COLO829 (cell line): ENCODE results near the gene AGPAT4.
A peak's percentile ranks its signal among the peaks of the same experiment; 100 is the strongest.

ENCODE experiments used
- DNase-seq: peaks from one replicate; pipeline ENCODE4 v3.0.0; 2012; ENCODE audit warnings: low spot score

AGPAT4 gene

GRCh38 chr6:161254464-161255253 lies 19.2 kb downstream of the AGPAT4 start:
- DNase-seq, result no peak

DNA sequence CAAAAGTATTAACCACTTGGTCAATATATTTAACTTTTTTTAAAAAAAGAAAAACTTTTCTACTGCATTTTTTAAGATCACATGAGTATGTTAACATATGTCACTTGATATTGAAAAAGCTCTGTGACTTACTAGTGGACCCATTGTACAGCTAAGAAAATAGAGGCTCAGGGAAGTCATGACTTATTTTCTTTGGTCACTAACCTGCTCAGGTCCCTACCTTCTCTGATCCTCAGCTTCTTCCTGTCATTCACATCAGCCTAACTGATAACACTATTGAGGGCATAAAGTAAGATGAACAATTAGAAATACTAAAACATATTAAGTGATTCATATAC lies 19.8 kb downstream of the AGPAT4 start:
- DNase-seq, result no peak

DNA sequence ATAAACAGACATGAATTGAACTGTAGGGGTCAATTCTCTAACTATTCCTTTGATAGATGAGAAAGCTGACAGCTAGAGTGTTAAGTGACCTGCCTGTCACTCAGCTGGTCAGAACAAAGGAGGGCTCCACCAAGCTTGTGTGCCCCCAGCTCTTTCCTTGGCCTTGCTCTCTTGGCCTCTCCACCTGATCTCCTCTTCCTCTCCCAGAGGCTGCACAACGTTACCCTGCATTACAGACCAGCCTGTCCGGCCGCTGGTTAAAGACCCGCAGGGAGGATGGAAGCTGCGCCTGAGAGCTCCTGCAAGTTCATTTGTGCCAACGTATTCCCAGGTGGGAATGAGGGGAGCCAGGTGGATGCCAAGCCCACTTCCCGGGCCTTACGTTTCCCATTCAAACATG lies 22.5 kb downstream of the AGPAT4 start:
- DNase-seq, result no peak

DNA sequence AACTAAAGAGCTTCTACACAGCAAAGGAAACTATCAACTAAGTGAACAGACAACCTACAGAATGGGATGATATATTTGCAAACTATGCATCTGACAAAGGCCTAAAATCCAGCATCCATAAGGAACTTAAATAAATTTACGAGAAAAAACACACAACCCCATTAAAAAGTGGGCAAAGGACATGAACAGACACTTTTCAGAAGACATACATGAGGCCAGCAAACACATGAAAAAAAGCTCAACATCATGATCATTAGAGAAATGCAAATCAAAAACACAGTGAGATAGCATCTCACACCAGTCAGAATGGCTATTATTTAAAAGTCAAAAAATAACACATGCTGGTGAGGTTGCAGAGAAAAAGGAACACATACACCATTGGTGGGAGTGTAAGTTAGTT lies 24.5 kb downstream of the AGPAT4 start:
- DNase-seq, result no peak

- DNase-seq, result no peak
These were observed 27.1 kb downstream of the AGPAT4 start for GRCh38 chr6:161246725-161247124.

GRCh38 chr6:161245363-161245762 lies 28.5 kb downstream of the AGPAT4 start:
- no peak for DNase-seq

GRCh38 chr6:161244725-161245124 lies 29.1 kb downstream of the AGPAT4 start:
- no peak for DNase-seq

DNA sequence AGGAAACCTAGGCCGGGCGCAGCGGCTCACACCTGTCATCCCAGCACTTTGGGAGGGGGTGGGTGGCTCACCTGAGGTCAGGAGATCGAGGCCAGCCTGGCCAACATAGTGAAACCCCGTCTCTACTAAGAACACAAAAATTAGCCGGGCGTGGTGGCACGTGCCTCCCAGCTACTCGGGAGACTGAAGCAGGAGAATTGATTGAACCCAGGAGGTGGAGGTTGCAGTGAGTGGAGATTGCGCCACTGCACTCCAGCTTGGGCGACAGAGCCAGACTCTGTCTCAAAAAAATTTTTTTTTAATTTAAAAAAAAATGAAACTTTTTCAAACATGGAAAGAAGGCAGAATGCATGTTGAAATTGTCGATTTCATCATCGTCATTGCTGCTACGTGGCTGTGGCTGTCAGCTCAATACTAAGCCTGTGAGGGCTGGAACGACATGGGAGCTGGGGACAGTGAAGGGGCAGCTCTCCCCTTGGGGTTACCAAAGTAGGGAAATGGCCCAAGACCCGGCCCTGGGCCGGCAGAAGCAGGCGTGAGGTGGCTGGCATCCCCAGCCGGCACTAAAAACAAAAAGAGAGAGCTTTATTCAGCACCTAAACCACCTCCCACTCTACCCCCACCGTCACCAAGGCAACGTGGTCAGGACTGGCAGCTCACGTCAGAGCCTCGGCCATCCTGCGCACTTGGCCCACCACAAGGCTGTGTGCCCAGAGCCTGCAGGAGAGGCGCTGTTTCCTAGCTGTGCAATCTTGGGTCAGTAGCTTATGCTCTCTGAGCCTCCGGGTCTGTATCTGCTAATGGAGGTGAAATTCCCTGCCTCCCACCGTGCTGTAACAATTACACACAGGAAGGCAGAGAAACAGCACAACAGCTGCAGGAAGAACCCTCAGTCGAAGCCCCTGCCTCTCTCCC lies 30.8 kb downstream of the AGPAT4 start:
- no peak for DNase-seq

DNA sequence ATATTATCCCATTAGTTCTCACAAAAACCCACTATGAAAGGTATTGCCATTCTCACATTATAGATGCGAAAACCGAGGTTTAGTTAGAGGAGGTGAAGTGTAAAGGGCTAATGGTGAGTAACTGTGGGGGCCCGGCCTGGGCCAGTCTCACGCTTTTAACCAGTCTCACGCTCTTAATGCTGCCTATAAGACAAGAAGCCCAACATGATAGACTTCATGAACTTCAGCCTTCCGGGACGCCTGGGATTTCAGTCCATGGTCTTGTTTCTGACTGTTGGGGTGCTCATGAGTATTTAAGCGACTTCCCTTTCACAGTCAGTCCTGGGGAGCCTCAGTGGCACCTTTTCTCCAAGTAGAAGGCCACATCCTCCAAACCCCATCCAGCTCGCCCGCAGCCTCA lies 31.7 kb downstream of the AGPAT4 start:
- no peak for DNase-seq

- DNase-seq, result no peak
These were observed 34.9 kb downstream of the AGPAT4 start for GRCh38 chr6:161239001-161239400.

GRCh38 chr6:161238500-161238899 lies 35.4 kb downstream of the AGPAT4 start:
- no peak for DNase-seq

DNA sequence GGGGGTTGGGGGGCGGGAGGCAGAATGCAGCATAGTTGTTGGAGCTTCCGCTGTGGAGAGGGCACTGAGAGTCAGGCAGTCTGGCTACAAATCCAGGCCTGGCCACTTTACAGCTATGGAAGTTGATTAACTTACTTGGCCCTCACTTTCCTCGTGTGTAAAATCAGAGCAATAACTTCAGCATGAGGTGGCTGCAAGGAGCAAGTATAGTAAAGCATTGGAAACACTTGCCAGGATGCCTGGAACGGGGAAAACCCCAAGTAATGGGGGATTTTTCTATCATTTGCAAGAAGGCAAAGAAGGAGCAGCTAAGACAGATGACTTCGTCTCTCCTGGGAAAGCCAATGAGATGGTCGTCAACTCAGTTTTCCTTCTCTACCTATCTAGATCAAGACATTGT lies 35.8 kb downstream of the AGPAT4 start:
- DNase-seq, result no peak

- no peak for DNase-seq
These were observed 36.7 kb downstream of the AGPAT4 start for GRCh38 chr6:161237176-161237575.

GRCh38 chr6:161235776-161236633 lies 37.9 kb downstream of the AGPAT4 start:
- no peak for DNase-seq

DNA sequence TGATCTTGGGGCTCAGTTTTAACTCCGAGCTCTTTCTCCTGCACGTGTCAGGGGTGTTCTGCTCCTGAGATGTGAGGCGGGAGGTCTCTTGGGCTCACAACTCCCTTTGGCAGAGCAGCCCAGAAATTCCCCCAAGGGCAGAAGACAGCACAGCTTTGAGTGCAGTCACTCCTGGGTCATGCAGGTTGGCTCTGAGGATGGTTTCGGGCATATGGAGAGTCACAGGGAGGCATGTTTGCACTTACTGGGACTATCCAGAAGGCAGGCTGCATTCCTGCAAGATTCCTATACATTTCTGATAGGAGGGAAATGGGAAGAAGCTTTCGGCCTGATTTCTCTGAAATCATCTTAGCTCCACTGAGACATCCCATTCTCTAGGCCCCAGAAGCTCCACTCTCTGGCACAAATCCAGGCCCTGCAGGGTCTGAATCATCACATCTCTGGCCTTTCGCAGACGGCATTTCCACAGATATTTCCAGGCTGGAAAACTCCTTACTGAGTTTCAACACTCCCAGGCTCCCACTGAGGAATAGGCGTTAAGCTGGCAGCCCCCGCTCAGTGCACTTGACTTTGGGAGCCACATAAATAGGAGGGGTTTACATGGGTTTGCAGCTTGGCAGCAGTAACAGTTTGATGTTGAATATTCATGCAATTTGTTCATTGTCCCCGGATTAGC lies 39.7 kb downstream of the AGPAT4 start:
- DNase-seq, result peak; percentile 35

DNA sequence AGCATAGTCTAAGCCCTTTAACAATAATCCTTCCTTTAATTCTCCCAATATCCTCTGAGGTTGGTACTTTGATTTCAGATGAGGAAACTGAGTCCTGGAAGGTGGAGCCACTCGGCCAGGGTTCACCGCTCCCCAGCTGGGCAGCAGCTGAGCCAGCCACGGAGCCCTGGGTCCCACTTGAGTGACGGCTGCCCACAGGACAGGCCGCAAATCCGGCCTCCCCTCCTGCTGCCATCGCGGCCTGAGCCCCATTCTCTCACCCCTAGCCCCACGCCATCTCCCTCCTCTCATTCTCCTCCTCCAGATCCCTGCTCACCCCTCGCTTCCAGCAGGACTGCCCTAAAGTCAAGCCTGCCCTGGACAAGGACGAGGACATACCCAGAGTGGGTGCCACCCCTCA lies 41.4 kb downstream of the AGPAT4 start:
- no peak for DNase-seq

- DNase-seq, result no peak
These were observed 41.9 kb downstream of the AGPAT4 start for GRCh38 chr6:161232010-161232409.

GRCh38 chr6:161230339-161230738 lies 43.5 kb downstream of the AGPAT4 start:
- no peak for DNase-seq

DNA sequence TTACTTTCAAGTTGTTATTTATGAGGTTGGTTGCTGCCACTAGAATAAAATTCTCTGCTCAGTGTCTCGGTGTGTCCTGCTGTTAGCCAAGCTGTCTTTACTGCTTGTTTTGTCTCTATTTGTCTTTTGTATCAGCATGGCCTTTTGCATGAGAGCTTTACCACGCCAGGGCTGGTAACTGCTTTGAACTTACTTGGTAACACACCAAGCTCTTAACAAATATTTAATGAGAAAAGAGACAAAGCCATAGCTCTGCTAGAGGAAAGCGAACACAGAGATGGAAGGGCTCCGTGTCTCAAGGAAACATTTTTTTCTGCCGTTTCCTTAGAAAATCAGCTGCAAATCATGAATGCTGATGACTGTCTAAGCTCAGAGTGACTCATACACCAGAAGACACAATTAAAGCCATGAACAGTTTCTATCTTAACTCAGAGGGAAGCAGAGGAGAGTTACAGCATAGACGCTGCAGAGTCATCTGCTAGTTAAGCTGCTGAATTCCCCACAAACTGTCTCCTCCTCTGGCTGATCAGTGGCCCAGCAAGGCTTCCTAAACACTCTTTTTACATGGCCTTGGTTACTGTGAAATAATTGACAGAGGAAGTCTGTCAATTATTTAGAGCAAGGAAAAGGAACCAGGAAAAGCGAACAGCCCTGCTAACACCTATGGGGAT lies 44.8 kb downstream of the AGPAT4 start:
- DNase-seq, result peak; percentile 83

DNA sequence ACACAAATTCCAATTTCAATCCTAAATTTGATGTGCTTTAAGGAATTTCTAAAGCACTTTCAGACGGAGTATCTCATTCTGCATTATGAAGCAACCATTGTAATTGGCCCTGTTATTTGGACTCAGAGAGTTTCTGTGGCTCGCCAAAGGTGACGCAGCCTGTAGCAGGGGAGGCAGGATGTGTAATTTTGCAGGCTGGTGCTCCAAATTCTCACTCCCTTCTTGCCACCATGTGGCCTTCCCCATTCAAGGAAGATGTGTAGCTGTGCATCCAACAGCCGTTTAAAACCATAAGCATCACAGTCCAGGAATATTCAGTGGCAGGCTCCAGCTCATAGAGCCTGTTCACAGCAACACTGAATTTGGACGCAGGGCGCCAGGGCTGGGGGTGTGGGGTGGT lies 45.8 kb downstream of the AGPAT4 start:
- DNase-seq, result no peak
